ENCODE results near the gene CYP8B1.

DNA sequence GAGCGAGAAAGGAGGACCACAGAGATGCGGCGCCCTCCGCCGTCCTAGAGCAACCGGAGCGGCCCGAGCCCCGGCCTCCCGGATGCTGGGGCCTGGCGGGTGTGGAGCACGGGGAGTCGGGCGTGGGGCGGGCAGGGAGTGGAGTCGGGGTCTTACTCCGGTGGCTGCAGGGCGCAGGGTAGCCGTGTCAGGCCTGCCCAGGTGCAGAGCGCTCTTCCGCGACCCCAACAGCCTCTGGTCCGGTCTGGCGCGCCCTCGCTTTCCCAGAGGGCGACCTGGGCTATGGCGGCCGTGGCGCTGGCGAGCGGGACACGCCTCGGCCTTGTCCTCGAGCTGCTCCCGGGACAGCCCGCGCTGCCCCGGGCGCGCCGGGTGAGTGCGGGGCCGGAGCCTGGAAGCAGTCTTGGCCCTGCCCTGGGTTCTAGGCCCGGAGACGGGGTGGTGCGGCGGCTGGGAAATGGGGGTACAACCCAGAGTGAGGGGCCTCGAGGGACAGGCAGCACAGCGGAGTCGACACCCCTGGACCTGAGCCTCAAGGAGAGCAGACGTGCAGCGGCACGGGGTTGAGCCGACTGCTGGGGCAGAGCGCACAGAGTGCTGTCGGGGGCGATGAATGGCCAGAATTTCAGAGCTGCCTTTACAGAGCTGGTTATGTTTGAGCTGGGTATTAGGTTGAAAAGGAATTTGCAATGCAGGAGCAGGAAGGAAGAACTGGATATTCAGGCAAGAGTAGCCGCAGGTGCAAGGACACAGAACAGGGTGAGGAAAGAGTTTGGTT, 30.6 kb upstream of the CYP8B1 start, which contains the start of gene ZNF662:
- no peak for TF ChIP-seq POLR2A (IDR thresholded peaks at IDR 0.05)
- TF ChIP-seq, protein P1, sequence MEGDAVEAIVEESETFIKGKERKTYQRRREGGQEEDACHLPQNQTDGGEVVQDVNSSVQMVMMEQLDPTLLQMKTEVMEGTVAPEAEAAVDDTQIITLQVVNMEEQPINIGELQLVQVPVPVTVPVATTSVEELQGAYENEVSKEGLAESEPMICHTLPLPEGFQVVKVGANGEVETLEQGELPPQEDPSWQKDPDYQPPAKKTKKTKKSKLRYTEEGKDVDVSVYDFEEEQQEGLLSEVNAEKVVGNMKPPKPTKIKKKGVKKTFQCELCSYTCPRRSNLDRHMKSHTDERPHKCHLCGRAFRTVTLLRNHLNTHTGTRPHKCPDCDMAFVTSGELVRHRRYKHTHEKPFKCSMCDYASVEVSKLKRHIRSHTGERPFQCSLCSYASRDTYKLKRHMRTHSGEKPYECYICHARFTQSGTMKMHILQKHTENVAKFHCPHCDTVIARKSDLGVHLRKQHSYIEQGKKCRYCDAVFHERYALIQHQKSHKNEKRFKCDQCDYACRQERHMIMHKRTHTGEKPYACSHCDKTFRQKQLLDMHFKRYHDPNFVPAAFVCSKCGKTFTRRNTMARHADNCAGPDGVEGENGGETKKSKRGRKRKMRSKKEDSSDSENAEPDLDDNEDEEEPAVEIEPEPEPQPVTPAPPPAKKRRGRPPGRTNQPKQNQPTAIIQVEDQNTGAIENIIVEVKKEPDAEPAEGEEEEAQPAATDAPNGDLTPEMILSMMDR (IDR thresholded peaks at IDR 0.05), result no peak
